Gastroesophageal sphincter (tissue), 3 donors: ENCODE measurements around the gene ZKSCAN2.

ENCODE experiments used
- CTCF ChIP-seq, 4 experiments: fragments of 200-600 bp in 2 of 4; fragments of 450-650 bp in 2 of 4; sonication (generic) in 1 of 4; IDR thresholded peaks; one replicate each; pipeline ENCODE4 v1.5.1; 2017 to 2019; ENCODE audit warnings: antibody characterized with exemption in 4 of 4, mild to moderate bottlenecking in 2 of 4, moderate library complexity in 2 of 4
- POLR2A ChIP-seq, 2 donors: fragments of 450-650 bp; IDR thresholded peaks; one replicate each; pipeline ENCODE4 v1.6.1; 2017; ENCODE audit warnings: antibody characterized with exemption in 2 of 2, mild to moderate bottlenecking in 2 of 2, moderate library complexity in 1 of 2

DNA sequence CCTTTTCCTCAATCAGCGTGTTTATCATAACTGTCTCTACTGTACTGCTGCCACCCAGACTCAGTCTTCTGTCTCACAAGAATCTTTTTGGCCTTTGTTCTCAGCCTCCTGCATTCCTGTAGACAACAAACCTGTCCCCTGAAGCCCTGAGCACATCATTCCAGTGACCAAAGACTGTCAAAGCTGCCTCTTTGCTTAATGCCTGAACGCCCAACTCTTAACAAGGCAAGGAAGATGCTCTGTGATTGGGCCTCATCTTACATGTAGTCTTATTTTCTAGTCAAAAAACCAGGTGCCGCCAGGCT is 70.2 kb downstream of the ZKSCAN2 start:
- no peak for TF ChIP-seq CTCF (IDR thresholded peaks at IDR 0.05)
- no peak for TF ChIP-seq POLR2A (IDR thresholded peaks at IDR 0.05)
